Urothelium cell line (cell line): ENCODE results near the gene ARHGAP25.

Source experiments
- DNase-seq: peaks from one replicate; pipeline ENCODE4 v3.0.0; 2011; ENCODE audit warnings: low spot score, mixed read lengths
- FAIRE-seq: peaks from 2 replicates; lab custom pipeline; 2011; peaks lifted over from hg19 to GRCh38; lab: Jason Lieb, UNC

The ARHGAP25 gene

GRCh38 chr2:68741805-68742306, 7.2 kb downstream of the ARHGAP25 start:
- no peak for FAIRE-seq

GRCh38 chr2:68742626-68743415, 8.2 kb downstream of the ARHGAP25 start:
- no peak for DNase-seq
- FAIRE-seq = no peak

More at GRCh38 chr2:68741805-68742306, 7.2 kb downstream of the ARHGAP25 start:
- no peak for DNase-seq

GRCh38 chr2:68743531-68743930, 8.9 kb downstream of the ARHGAP25 start:
- FAIRE-seq (no peak), DNase-seq (no peak)

- FAIRE-seq = no peak
- DNase-seq = no peak
Measured at GRCh38 chr2:68744366-68744912, 9.8 kb downstream of the ARHGAP25 start.

GRCh38 chr2:68745006-68745405, 10.4 kb downstream of the ARHGAP25 start:
- no peak for DNase-seq
- no peak for FAIRE-seq

- DNase-seq (no peak), FAIRE-seq (no peak)
Measured at GRCh38 chr2:68746408-68746807, 11.8 kb downstream of the ARHGAP25 start.

- no peak for DNase-seq
- no peak for FAIRE-seq
Measured at GRCh38 chr2:68747413-68747812, 12.8 kb downstream of the ARHGAP25 start.

GRCh38 chr2:68747900-68748299, 13.3 kb downstream of the ARHGAP25 start:
- no peak for FAIRE-seq
- no peak for DNase-seq

- no peak for DNase-seq
- FAIRE-seq = no peak
Measured at GRCh38 chr2:68748568-68748967, 14.0 kb downstream of the ARHGAP25 start.

GRCh38 chr2:68749345-68749744, 14.7 kb downstream of the ARHGAP25 start:
- DNase-seq = no peak
- FAIRE-seq = no peak

- DNase-seq = no peak
- FAIRE-seq = no peak
Measured at GRCh38 chr2:68750592-68751396, 16.2 kb downstream of the ARHGAP25 start.

GRCh38 chr2:68751397-68752339, 17.1 kb downstream of the ARHGAP25 start:
- DNase-seq = peak; percentile 91
- FAIRE-seq = peak; percentile 67

- FAIRE-seq = no peak
Measured at GRCh38 chr2:68753318-68753717, 18.7 kb downstream of the ARHGAP25 start.

GRCh38 chr2:68755071-68755470, 20.5 kb downstream of the ARHGAP25 start:
- no peak for DNase-seq
- FAIRE-seq = no peak

More at GRCh38 chr2:68753318-68753717, 18.7 kb downstream of the ARHGAP25 start:
- no peak for DNase-seq

GRCh38 chr2:68756178-68756577, 21.6 kb downstream of the ARHGAP25 start:
- DNase-seq (no peak), FAIRE-seq (no peak)

- no peak for DNase-seq
- no peak for FAIRE-seq
Measured at GRCh38 chr2:68757081-68757480, 22.5 kb downstream of the ARHGAP25 start.

- FAIRE-seq (no peak), DNase-seq (no peak)
Measured at GRCh38 chr2:68762100-68762499, 27.5 kb downstream of the ARHGAP25 start.

- DNase-seq (no peak), FAIRE-seq (no peak)
Measured at GRCh38 chr2:68762665-68763064, 28.1 kb downstream of the ARHGAP25 start.

GRCh38 chr2:68764041-68764805, 29.6 kb downstream of the ARHGAP25 start:
- FAIRE-seq (no peak), DNase-seq (no peak)
